ENCODE data around the gene GIMAP5. TPM values are rescaled to one million over a fixed set of nuclear protein-coding genes. Genes with fewer than 3 reads are reported as not detected.

GIMAP5 gene
- total and polyA plus RNA-seq, 4 donors = 1.5 to 20.1 (median 5.8) TPM

DNA sequence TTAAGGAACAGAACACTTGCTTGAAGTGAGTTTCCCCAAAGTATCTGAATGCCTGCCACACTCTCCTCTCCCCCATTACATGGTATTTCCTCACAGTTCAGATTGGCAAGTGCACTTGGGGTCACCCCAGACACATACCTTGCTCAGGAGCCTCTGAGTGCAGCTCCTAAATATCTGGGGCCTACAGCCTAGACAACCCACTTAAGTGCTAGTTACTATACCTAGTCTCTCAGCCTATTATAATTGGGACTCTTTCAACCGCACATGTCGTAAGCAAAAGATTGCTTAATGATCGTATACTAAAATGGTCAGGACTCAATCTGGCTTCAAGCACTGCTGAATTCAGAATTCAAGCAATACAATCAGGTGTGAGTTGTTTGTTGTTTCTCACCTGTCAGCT, 43.1 kb downstream of the GIMAP5 start:
- H3K4me1 ChIP-seq (ENCODE audit: control insufficient read depth, insufficient read depth, low read length) = peaks cover 3% of the 10 kb centered on the region
- 63% methylated on average over 3 of the region's 3 CpGs for WGBS (ENCODE audit: insufficient coverage)
- no peaks in the 10 kb centered on the region for H3K36me3 ChIP-seq (ENCODE audit: control insufficient read depth, insufficient read depth, low read length)
- no peak overlapping the region for H3K27ac ChIP-seq (ENCODE audit: low read depth, low read length)
- H3K9me3 ChIP-seq (ENCODE audit: control insufficient read depth, insufficient read depth, low read length) = no peaks in the 10 kb centered on the region
- no peak for DNase-seq (ENCODE audit: low read depth in 4 of 6, low spot score in 6 of 6)
- H3K4me3 ChIP-seq (ENCODE audit: low read depth, low read length) = no peak overlapping the region
- peaks cover 3% of the 10 kb centered on the region for H3K27me3 ChIP-seq (ENCODE audit: control insufficient read depth, insufficient read depth, low read length)

DNA sequence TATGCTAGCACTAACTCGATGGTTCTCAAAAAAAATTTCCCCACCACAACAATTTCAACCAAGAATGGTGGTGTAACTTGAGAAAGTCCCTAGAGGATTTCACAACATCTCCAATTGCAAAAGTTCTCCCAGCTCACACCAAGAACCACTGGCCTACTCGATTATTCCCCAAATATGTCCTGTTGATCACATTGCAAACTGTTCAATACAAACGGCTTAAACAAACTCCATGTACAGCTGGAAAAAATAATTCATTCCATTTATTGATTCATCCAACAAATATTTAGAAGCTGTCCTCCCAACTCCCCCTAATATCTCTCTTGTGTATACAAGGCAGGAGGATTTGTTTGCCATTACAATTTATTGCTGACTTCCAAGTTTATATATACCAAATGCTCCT, 43.9 kb downstream of the GIMAP5 start:
- no peak for DNase-seq (ENCODE audit: low read depth in 4 of 6, low spot score in 6 of 6)
- no peaks in the 10 kb centered on the region for H3K9me3 ChIP-seq (ENCODE audit: control insufficient read depth, insufficient read depth, low read length)
- peaks cover 3% of the 10 kb centered on the region for H3K27me3 ChIP-seq (ENCODE audit: control insufficient read depth, insufficient read depth, low read length)
- peaks cover 3% of the 10 kb centered on the region for H3K4me1 ChIP-seq (ENCODE audit: control insufficient read depth, insufficient read depth, low read length)
- no peak overlapping the region for H3K27ac ChIP-seq (ENCODE audit: low read depth, low read length)
- WGBS (ENCODE audit: insufficient coverage) = 50% methylated on average over 1 of the region's 3 CpGs
- H3K36me3 ChIP-seq (ENCODE audit: control insufficient read depth, insufficient read depth, low read length) = no peaks in the 10 kb centered on the region
- H3K4me3 ChIP-seq (ENCODE audit: low read depth, low read length) = no peak overlapping the region

DNA sequence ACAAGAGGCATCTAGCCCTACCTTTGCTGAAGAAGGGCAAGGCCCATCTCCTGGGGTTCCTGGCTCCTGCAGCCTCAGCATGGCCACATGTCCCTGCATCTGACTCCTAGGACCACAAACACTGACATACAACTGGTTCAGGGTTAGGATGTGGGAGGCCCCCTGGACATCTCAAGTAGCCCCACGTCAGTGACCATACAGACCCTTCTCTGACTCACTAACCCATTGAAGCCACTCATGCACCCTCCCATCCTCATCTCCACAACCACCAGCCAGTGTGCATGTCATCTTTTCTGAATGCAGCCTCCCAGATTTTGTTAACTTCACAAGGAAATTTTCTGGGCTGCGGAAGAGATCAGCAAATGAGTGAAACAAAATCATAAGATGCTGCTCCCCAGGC, 44.7 kb downstream of the GIMAP5 start:
- peaks cover 6% of the 10 kb centered on the region for H3K4me1 ChIP-seq (ENCODE audit: control insufficient read depth, insufficient read depth, low read length)
- H3K27ac ChIP-seq (ENCODE audit: low read depth, low read length) = no peak overlapping the region
- no peak overlapping the region for H3K4me3 ChIP-seq (ENCODE audit: low read depth, low read length)
- peaks cover 3% of the 10 kb centered on the region for H3K27me3 ChIP-seq (ENCODE audit: control insufficient read depth, insufficient read depth, low read length)
- H3K36me3 ChIP-seq (ENCODE audit: control insufficient read depth, insufficient read depth, low read length) = no peaks in the 10 kb centered on the region
- WGBS (ENCODE audit: insufficient coverage) = 86% methylated on average over 2 of the region's 2 CpGs
- H3K9me3 ChIP-seq (ENCODE audit: control insufficient read depth, insufficient read depth, low read length) = no peaks in the 10 kb centered on the region
- no peak for DNase-seq (ENCODE audit: low read depth in 4 of 6, low spot score in 6 of 6)

DNA sequence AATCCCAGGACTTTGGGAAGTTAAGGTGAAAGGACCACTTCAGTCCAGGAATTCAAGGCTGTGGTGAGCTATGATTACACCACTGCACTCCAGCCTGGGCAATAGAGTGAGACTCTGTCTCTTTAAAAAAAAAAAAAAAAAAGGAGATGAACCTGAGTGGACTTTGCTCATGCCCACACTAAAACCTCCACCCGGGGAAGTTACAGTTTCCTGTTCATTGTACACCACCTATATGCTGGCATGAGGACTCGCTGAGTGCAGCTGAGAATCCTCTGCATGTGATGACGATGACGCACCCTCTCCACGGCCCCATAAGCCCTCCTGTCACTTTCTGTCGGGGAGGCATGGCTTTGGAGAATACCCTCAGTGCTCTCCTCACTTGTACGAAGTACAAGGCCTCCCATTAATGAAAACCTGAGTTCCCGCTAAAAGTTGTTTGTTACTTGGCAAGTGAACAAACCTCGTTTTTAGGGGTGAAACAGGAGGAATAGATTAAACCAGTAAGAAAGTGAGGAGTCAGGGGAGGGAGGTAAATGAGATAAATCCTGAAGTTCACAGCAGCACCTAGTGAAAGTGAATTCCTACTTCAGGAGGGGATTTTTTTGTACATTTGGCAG, 47.0 kb downstream of the GIMAP5 start:
- no peaks in the 10 kb centered on the region for H3K9me3 ChIP-seq (ENCODE audit: control insufficient read depth, insufficient read depth, low read length)
- DNase-seq (ENCODE audit: low read depth in 4 of 6, low spot score in 6 of 6) = no peak
- H3K4me3 ChIP-seq (ENCODE audit: low read depth, low read length) = no peak overlapping the region
- 78% methylated on average over 3 of the region's 9 CpGs for WGBS (ENCODE audit: insufficient coverage)
- H3K4me1 ChIP-seq (ENCODE audit: control insufficient read depth, insufficient read depth, low read length) = peaks cover 20% of the 10 kb centered on the region
- H3K27ac ChIP-seq (ENCODE audit: low read depth, low read length) = no peak overlapping the region
- H3K36me3 ChIP-seq (ENCODE audit: control insufficient read depth, insufficient read depth, low read length) = no peaks in the 10 kb centered on the region
- H3K27me3 ChIP-seq (ENCODE audit: control insufficient read depth, insufficient read depth, low read length) = no peaks in the 10 kb centered on the region

DNA sequence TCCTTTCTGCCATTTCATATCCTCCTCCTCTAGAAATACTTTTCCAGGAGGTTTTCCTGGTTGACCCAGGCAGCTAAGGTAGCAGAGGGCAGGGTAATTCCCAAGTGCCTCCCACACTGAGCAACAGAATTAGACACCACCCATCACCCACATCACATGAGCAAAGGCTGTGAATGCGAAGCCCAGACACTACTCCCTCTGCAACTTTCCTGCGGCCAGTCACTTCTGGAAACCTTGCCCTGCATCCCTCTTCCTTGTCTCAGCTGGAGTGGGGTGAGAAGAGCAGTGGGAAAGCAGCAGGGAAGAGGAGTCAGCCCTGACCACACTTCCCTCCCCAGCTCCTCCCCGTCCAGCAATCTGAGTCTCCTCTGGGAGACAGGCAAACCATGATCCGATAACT, 47.7 kb downstream of the GIMAP5 start:
- Histone ChIP-seq H3K27ac (ENCODE audit: low read depth, low read length) (no peak overlapping the region), H3K36me3 (ENCODE audit: control insufficient read depth, insufficient read depth, low read length) (no peaks in the 10 kb centered on the region), H3K27me3 (ENCODE audit: control insufficient read depth, insufficient read depth, low read length) (no peaks in the 10 kb centered on the region), H3K9me3 (ENCODE audit: control insufficient read depth, insufficient read depth, low read length) (no peaks in the 10 kb centered on the region), H3K4me3 (ENCODE audit: low read depth, low read length) (no peak overlapping the region), H3K4me1 (ENCODE audit: control insufficient read depth, insufficient read depth, low read length) (peaks cover 20% of the 10 kb centered on the region)
- WGBS (ENCODE audit: insufficient coverage) = no CpG with 5 or more reads among the region's 4 CpGs
- DNase-seq (ENCODE audit: low read depth in 4 of 6, low spot score in 6 of 6) = no peak

DNA sequence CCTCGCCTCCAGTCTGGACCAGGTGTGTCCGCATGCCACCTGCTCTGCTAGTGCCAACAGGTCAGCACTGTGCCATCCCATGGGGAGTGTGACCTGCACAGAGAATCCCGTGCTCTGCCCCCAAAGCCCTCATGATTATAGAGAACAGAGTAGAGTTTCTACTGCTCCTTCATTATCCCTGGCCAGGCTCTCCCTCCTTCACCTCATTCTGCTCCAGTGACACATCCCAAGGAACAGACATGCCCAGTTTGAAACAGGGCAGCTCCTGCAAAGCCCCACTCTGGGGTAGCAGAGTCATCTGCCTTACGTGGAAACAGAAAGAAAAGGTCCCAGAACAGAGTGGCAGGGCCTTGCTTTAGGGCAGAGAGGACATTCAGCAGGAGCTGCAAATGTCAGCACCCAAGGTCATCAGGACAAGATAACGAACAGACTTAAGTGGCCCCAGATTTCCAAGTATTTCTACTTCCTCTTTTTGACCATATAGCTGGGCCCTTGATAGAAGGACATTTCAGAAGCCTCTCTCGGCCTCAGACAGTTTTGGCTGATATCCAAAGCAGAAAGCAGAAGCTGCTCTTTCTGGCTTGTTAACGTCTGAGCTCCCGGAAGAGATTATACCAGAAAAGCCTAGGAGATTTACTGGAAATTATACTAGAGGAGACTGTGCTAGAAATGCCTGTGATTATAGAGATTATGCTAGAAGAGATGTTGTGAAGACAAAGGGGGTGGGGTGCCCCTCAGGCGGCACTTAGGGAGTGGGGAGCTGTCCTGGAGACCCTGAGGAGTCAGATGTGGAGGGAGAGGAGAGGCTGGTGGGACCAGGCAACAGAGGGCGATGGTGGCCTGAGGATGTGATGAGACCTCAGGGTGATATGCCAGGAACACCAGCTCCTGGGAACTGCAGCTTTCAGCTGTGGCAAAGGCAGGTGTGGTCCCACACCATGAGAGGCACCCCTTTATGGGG, 50.4 kb downstream of the GIMAP5 start:
- Histone ChIP-seq H3K27ac (ENCODE audit: low read depth, low read length) (peak overlapping the region; percentile 36), H3K9me3 (ENCODE audit: control insufficient read depth, insufficient read depth, low read length) (no peaks in the 10 kb centered on the region), H3K27me3 (ENCODE audit: control insufficient read depth, insufficient read depth, low read length) (no peaks in the 10 kb centered on the region), H3K36me3 (ENCODE audit: control insufficient read depth, insufficient read depth, low read length) (peaks cover 3% of the 10 kb centered on the region), H3K4me3 (ENCODE audit: low read depth, low read length) (no peak overlapping the region), H3K4me1 (ENCODE audit: control insufficient read depth, insufficient read depth, low read length) (peaks cover 23% of the 10 kb centered on the region)
- 49% methylated on average over 9 of the region's 10 CpGs for WGBS (ENCODE audit: insufficient coverage)
- peak in 4 of 6 donors; percentile 30 to 70 (median 49) for DNase-seq (ENCODE audit: low read depth in 4 of 6, low spot score in 6 of 6)

DNA sequence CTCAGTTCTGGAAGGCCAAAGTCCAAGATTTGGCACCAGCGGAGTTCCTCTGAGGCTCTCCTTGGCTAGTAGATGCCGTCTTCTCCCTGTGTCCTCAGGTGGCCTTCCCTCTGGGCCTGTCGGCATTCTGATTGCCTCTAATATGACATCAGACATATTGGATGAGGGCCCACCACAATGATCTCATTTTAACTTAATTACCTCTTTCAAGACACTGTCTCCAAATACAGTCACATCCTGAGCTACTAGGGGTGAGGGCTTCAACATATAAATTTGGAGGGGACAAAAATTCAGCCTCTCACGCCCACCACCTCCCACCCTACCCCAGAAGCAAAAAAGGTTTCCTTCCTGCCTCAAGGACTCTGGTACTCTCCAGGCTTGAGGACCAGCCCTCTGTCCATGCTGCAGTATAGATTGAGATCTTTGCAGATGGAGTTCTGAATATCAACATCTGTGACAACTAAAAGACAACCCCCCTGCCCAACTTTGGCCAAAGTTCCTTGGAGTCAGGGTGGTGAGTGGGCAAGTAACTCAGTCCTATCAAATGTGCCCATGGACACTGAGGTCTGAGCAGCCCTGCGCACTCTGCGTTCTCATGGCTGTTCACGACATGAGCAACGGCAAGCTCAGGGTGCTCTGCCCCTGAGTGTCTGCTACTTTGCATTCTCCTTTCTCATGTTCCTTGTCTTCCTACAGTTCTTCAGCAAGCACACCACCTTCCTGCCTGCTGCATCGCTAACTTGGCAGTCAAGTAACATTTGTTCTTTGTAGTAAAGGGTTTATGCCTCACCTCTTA, 51.5 kb downstream of the GIMAP5 start:
- WGBS (ENCODE audit: insufficient coverage) = 84% methylated on average over 6 of the region's 9 CpGs
- no peaks in the 10 kb centered on the region for H3K9me3 ChIP-seq (ENCODE audit: control insufficient read depth, insufficient read depth, low read length)
- no peaks in the 10 kb centered on the region for H3K27me3 ChIP-seq (ENCODE audit: control insufficient read depth, insufficient read depth, low read length)
- H3K27ac ChIP-seq (ENCODE audit: low read depth, low read length) = no peak overlapping the region
- peaks cover 23% of the 10 kb centered on the region for H3K4me1 ChIP-seq (ENCODE audit: control insufficient read depth, insufficient read depth, low read length)
- H3K36me3 ChIP-seq (ENCODE audit: control insufficient read depth, insufficient read depth, low read length) = peaks cover 3% of the 10 kb centered on the region
- no peak overlapping the region for H3K4me3 ChIP-seq (ENCODE audit: low read depth, low read length)
- DNase-seq (ENCODE audit: low read depth in 4 of 6, low spot score in 6 of 6) = peak in 1 of 6 donors; percentile 19

DNA sequence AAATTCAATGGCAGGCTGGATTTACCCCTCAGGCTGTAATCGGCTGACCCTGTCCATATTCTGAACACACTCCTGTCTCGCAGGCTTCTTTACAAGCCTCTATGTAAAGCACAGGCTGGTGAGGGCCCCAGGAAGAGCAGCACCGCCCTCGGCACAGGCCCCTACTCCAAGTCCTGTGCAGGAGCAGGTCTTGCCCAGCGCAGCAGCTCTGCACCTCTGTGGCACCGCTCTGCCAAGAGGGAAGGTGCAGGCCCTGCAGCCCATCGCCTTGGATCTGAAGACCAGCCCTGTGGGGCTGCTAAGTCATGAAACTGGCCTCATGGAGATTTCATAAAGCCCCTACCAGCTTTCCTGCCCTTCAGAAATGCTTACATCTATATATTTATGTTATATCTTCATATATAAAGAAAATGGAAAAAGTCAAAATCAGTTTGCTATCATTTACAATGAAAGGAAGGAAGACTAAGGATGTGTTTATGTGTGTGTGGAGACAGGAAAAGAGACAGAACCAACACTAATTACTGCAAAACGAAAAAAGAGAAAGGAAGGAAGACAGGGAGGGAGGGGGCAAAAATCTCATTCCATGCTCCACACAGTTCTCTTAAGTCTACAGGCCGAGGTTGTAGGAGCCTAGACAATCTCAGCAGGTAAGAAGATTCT, 53.3 kb downstream of the GIMAP5 start:
- no peak for DNase-seq (ENCODE audit: low read depth in 4 of 6, low spot score in 6 of 6)
- peaks cover 3% of the 10 kb centered on the region for H3K36me3 ChIP-seq (ENCODE audit: control insufficient read depth, insufficient read depth, low read length)
- H3K27me3 ChIP-seq (ENCODE audit: control insufficient read depth, insufficient read depth, low read length) = no peaks in the 10 kb centered on the region
- H3K9me3 ChIP-seq (ENCODE audit: control insufficient read depth, insufficient read depth, low read length) = no peaks in the 10 kb centered on the region
- no peak overlapping the region for H3K4me3 ChIP-seq (ENCODE audit: low read depth, low read length)
- 93% methylated on average over 6 of the region's 9 CpGs for WGBS (ENCODE audit: insufficient coverage)
- H3K4me1 ChIP-seq (ENCODE audit: control insufficient read depth, insufficient read depth, low read length) = peaks cover 21% of the 10 kb centered on the region
- no peak overlapping the region for H3K27ac ChIP-seq (ENCODE audit: low read depth, low read length)

DNA sequence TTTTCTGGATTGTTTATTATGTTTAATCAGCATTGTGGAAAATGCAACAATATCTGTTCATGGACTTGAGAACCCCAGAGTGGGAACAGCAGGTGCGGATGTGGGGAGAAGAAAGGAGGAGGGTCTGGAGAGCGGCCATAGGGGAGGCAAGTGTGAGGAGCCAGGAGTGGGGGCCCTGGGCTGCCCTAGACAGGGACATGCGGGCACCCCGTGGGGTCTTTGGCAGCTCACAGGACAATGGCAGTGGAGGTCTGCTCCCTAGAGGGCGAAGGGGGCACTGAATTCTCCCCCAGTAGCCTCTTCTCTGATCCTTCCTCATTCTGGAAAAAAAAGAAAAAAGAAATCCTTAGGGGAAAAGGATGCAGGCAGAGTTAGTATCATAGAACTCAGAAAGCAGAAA, 54.1 kb downstream of the GIMAP5 start:
- H3K27me3 ChIP-seq (ENCODE audit: control insufficient read depth, insufficient read depth, low read length) = no peaks in the 10 kb centered on the region
- H3K9me3 ChIP-seq (ENCODE audit: control insufficient read depth, insufficient read depth, low read length) = no peaks in the 10 kb centered on the region
- H3K4me1 ChIP-seq (ENCODE audit: control insufficient read depth, insufficient read depth, low read length) = peaks cover 21% of the 10 kb centered on the region
- H3K36me3 ChIP-seq (ENCODE audit: control insufficient read depth, insufficient read depth, low read length) = peaks cover 3% of the 10 kb centered on the region
- DNase-seq (ENCODE audit: low read depth in 4 of 6, low spot score in 6 of 6) = no peak
- no peak overlapping the region for H3K4me3 ChIP-seq (ENCODE audit: low read depth, low read length)
- WGBS (ENCODE audit: insufficient coverage) = 79% methylated on average over 2 of the region's 5 CpGs
- H3K27ac ChIP-seq (ENCODE audit: low read depth, low read length) = no peak overlapping the region
